AG08396 (cell line): ENCODE results near the gene TBX2.

ENCODE experiments used
- DNase-seq: peaks from one replicate; pipeline ENCODE4 v3.0.0; 2012; ENCODE audit warnings: low spot score, mixed read lengths

TBX2 gene

GRCh38 chr17:61368832-61369450 is 30.7 kb upstream of the TBX2 start:
- no peak for DNase-seq

GRCh38 chr17:61369751-61370150 is 29.9 kb upstream of the TBX2 start:
- no peak for DNase-seq

GRCh38 chr17:61371179-61371578 is 28.5 kb upstream of the TBX2 start:
- DNase-seq = no peak

GRCh38 chr17:61371606-61372005 is 28.0 kb upstream of the TBX2 start:
- no peak for DNase-seq

- no peak for DNase-seq
These were observed 27.2 kb upstream of the TBX2 start for GRCh38 chr17:61372436-61372835.

GRCh38 chr17:61376931-61377838 is 22.5 kb upstream of the TBX2 start:
- no peak for DNase-seq

- DNase-seq = no peak
These were observed 20.8 kb upstream of the TBX2 start for GRCh38 chr17:61378658-61379456.

- no peak for DNase-seq
These were observed 20.0 kb upstream of the TBX2 start for GRCh38 chr17:61379457-61380216.

GRCh38 chr17:61380217-61380835 is 19.3 kb upstream of the TBX2 start:
- no peak for DNase-seq

GRCh38 chr17:61380836-61381525 is 18.7 kb upstream of the TBX2 start:
- no peak for DNase-seq

- no peak for DNase-seq
These were observed 18.1 kb upstream of the TBX2 start for GRCh38 chr17:61381537-61381936.

- DNase-seq = no peak
These were observed 16.6 kb upstream of the TBX2 start for GRCh38 chr17:61382796-61383688.

GRCh38 chr17:61383689-61384201 is 15.9 kb upstream of the TBX2 start:
- DNase-seq = no peak

- DNase-seq = no peak
These were observed 15.3 kb upstream of the TBX2 start for GRCh38 chr17:61384354-61384691.

- DNase-seq = no peak
These were observed 14.7 kb upstream of the TBX2 start for GRCh38 chr17:61384692-61385576.

GRCh38 chr17:61385577-61386236 is 13.9 kb upstream of the TBX2 start:
- no peak for DNase-seq

GRCh38 chr17:61386251-61386650 is 13.4 kb upstream of the TBX2 start:
- DNase-seq = no peak

GRCh38 chr17:61387011-61387410 is 12.6 kb upstream of the TBX2 start:
- DNase-seq = no peak
